GM21576 (cell line): ENCODE measurements around the gene MAD1L1.
"Not testable (repeated sequence)": the region's sequence is repeated elsewhere in the genome, so short reads cannot be mapped to it uniquely, and the experiment has no call there.

Experiments
- ATAC-seq: cut with Tn5 transposase; IDR thresholded peaks from one replicate; pipeline ENCODE4 v1.9.1; 2021; ENCODE audit warnings: mild to moderate bottlenecking, moderate library complexity; ENCODE audit not compliant: unreplicated experiment

Gene MAD1L1

DNA sequence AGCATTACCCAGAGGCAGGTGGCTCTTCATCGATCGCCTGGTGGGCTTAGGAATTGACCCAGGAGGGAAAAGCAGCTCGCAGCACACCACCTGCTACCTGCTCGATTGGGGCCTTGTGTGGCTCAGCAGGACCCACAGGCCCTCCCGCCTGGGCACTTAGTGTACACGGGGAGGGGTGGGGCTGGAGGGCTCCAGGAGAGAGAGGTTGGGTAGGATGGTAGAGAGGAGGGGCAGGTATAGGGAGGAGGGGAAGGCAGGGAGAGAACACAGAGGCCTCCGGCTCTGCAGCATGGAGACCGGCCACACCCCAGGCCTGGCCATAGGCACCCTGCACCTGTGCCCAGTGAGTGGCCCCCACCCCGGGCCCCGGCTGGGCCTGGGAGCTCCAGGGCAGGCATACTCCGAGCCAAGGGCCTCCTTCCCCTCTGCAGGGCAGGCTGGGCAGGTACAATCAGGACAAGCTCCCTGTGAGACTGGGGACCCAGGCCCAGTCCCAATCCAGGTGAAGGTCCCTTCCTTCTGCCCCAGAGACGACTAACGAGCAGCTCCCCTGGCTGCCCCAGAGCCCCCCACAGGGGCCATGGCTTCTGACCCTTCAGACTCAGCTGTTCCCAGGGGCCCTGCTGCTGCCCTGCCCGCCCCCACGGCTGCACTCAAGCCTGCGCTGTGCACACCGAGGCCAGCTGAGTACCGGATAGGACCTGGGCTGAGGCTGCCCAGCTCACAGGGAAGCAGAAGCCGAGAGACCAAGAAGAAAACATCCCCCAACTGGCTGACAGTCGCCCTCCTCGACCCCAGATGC is 358.0 kb downstream of the MAD1L1 start:
- ATAC-seq = not testable (repeated sequence)

DNA sequence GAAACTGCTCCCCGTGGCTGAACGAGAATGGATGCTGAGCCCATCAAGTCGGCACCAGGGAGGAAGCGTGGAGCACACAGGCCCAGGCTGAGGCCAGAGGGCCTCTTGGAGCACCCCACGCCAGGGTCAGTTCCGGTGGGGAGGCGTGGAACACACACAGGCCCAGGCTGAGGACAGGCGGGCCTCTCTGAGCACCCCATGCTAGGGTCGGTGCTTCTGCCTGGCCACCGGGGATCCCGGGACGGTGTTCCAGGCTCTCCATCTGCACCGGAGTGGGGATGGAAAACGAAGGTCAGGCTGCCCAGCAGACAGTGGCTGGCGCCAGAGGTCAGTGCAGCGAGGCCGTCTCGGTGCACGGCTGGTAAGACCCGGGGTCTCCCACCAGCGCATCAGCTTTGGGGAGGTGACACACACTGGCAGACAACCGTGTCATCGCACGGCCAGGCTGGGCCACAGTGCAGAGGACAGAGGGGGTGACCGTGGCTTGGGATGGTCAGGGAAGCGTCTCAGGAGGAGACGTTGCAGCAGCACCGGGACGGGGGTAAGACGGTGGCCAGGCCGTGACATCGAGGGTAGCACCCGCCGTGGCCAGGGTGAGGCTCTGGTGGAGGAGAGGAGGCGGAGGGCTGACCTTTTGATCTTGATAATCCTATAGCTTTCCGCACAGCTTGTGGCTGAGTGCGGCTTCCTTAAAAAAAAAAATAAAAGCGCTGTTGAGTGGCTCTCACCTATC is 358.7 kb downstream of the MAD1L1 start:
- no peak for ATAC-seq

DNA sequence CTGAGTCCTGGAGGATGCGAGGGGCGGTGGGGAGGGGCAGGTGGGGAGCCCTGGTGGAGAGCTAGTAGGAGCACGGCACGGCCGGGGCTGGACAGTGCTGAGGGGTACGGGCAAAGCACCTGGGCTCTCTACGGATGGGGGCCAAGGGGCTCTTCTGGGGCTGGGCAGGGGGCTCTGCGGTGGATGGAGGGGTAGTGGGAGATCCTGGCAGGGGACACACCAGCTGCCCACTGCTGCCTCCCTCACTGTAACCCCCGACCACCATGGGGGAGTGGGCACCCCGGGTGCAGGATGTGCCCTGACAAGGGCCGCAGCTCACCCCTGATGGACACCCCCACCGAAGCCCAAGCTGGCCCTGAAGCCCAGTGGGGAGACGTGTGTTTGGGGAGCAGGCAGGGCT is 359.3 kb downstream of the MAD1L1 start:
- no peak for ATAC-seq

DNA sequence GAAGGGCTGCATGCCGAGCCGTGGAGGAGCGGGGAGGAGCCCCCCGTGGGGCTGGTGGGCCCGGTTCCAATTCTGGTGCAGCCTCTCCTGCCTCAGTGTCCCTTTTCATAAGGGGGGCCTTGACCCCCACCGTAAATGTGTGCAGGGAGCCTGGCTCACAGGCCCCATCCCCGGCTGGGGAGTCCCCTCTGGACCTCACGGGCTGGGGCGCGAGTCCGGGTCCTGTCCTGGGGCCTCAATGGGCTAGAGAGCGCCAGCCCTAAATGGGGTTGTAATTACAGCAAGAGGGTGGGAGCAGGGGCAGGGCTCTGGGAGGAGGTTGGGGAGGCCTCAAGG is 359.7 kb downstream of the MAD1L1 start:
- ATAC-seq = no peak

DNA sequence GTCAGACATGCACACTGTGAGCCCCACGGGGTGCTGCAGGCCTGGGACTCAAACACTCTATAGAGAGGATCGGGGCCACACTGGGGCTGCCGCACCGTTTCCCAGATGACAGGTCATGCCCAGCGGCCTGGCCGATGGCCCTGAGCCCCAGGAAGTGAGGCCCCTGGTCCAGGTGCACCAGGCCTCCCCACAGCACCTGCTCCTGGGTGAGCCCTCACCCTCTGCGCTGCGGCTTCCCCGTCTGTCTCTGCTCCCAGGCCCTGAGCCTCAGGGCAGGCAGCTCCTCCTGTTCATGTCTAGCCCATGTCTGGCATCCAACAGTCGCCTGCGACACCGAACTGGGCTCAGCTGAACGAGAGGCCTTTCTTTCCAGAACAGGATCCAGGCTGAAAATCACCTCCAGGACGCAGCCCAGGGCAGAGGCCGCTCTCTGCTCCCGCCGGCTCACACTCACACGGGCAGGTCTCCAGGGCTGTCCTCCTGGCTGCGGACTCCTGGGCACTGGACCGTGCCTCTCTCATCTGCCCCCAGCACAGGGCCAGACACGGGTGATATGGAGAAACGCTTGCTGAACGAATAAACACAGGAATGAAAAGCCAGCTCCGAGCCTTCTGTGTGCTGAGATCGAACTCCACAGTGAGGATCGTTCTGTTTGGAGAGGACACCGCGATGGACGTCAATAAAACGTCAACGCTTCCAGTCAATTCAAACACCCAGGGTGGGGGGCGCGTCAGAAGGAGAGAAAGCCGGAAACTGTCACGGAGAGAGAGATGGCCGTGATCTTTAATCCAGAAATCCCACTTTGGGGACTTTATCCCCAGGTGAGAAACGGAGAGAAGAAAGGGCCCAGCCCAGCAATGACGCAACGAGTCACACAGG is 360.3 kb downstream of the MAD1L1 start:
- ATAC-seq = no peak

DNA sequence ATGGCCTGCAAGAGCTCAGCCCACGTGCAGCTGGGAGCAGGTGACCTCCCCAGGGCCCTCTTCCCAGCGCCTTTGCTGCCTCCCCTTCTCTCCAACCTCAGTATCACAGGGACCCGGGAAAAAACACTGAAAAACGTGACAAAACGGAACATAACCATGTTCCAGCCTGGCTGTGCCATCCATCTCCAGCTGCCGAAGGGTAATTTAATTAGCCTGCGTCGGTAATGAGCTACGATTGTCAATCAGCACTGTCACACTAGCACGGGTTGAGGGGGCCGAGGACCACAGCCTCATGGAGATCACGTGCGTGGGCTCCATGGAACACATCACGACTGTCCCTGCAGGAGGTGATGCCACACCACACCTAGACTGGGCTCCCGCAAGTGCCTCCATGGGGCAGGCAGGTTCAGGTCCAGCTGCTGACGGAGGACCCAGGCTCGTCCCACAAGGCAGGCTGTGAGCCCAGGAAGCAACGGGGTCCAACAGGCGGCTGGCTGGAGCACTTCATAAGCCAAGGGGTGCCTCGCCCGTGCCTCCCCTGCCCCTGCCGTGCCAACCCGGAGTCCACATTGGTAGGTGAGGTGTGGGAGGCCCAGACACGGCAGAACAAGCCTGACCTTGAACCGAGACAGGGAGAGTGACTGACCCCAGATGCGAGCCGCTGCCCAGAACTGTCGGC is 363.2 kb downstream of the MAD1L1 start:
- ATAC-seq = no peak

DNA sequence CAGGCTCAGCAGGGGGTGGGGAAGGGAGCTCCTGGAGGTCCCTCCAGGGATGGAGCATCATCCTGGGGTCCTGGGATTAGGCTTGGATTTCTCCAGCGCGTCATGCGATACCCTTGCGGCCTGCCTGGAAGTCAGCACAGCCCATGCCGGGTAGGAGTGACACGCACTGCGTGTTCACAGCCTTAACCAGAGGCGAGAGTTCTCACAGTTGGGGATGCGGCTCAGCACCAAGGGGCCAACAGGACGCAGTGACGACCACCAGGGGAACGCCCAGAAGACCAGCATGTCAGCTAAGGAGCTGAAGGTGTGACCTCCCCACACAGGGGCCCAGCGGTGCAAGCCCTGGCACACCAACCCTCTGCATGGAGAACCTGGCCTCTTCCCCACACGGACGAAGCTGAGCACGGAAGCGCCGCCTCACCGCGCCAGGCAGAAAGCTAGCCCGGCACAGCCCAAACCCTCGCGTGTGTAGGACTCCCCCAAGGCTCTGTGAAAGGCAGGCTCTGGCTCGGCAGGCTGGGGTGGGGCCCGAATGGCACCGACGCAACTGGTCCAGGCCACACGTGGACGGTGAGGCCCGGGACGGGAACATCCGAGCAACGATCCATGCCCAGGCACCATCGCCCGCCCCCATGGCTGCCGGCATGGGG is 364.1 kb downstream of the MAD1L1 start:
- no peak for ATAC-seq

DNA sequence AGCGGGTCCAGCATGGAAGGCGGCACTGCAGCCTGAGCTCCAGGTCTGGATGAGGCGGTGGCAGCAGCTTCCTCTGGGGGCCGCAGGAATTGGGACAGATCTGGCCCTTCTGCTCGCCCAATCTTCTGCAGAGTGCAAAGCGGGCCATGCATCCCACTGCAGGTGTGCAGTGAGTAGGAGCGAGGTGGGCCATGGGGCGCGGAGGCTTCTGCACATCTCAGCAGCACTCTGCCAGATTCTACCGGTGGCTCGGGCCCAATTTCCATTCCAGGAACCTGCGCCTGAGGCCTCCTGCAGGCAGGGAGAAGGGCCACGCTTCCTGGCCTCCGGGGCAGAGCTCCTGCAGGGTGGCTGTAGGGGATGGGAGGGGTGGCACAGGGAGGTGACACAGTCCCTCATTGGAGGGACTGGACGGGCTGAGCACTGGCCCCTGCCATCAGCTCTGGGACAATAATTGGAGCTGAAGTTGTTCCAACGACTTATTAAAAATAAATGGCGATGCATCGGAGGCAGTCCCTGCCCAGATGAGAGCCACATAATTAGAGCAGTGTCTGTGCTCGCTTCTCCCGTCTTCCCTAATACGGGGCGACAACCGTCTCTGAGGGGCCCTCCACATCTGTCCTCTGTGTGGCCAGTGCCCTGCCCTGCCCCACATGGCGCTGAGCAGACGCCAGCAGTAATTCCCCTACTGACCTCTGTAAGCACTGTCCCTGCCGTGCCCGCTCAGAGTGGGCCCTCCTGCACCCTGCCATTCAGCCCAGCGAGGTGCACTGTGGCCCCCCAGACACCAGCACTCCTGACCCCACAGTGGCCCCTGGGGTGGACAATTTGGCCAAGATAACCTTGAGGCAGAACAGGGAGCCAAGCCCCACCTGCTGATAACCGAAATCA is 365.1 kb downstream of the MAD1L1 start:
- ATAC-seq = no peak

DNA sequence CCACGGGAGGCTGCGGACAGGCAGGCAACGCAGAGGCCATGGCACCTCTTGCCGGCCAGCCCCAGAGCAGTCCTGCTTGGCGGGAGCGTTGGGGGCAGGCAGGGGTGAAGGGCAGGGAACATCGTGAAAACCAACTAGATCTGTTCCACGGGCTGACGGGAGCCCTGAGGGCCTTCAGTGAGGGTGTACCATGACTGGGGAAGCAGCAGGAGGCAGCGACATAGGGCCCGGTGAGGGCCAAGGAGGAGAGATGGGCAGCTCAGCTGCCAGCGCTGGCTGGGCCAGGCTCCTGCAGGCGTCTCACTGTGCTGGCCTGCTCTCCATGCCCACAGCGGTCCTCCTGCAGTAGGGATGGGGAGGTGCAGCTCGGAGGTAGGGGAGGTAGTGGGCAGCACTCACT is 366.1 kb downstream of the MAD1L1 start:
- ATAC-seq = no peak

DNA sequence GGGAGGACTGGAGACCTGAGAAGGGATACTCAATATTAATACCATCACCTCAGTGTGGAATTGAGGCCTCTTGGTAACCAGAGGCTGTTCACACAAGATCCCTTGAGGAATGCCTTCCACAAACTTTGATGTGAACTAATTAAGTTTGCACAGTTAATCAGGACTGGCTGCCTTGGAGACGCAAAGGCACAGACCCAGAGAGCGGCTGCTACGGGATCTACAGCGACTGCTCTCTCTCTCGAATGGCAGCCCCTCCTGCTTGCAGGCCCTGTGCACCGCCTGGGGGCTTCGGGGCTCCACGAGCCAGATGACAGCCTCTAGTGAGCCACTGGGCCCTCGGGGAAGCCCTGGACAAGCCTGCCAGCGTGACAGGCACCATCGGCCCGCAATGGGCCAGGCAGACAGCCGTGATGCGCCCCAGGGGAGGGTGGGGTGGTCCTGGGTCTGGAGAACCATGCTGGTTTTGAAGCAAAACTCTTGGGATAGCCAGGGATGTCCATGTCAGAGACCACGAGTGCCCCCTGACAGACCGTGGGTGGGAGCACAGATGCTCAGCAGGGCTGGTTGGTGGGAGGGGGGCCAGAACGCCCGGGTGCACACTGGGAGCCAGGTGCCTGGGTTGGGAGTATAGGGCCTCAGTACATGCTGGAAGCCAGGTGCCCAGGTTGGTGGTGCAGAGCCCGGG is 367.0 kb downstream of the MAD1L1 start:
- no peak for ATAC-seq

DNA sequence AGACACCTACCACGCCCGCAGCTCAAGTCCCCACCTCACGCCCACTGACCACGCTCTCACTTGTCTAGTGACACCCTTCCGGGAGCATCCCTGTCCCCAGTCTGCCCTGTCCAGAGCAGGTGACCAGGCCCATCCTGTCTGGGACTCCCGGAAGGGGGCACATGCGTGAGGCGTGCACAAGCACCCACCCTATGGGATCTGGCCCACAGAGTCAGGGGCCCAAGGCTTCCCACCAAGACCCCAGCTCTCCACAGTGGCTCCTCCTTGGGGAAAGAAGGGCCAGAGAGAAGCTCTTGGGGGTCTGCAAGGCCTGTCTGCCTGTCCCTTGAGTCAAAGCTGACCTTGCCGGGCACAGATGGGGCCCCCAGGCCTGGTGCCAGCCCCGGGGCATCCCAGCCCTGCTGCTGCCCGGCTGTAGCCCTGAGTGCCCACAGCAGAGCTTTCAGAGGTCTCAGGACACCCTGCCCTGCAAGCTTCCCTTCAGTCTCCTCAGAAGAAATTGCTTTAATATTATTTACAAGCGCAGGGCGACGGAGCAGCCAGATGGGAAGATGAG is 367.7 kb downstream of the MAD1L1 start:
- ATAC-seq = no peak

DNA sequence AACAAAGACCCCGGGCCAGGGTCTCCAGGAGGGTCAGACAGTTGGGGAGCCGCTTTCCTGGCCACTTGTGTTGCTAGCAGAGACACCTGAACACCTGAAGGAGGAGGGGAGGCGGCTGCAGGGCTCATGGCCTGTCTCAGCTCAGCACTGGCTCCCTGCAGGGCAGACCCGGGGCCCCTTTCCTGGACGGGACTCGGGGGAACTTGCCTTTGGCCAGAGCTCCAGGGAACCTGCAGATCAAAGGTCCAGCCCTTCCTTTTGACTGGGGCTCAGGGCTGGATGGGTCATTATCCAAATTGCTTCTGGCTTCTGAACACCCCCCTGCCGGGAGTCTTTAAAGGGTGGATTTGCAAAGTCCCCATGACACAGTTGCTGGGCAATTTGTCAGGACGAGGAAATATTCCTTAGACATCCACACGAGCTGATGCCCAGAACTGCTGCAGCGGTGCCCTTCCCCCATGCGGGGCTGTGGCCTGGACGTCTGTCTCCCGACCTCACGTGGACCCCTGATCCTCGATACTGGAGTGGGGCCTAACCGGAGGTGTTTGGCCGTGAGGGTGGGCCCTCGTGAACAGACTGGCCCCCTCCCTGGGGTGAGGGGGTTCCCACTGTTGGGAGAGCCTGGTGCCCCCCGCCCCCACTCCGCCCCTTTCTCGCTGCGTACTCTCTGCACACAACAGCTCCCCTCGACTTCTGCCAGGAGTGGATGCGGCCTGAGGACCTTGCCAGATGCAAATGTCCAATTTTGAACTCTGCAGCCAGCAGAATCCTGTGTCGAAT is 368.4 kb downstream of the MAD1L1 start:
- ATAC-seq = no peak

DNA sequence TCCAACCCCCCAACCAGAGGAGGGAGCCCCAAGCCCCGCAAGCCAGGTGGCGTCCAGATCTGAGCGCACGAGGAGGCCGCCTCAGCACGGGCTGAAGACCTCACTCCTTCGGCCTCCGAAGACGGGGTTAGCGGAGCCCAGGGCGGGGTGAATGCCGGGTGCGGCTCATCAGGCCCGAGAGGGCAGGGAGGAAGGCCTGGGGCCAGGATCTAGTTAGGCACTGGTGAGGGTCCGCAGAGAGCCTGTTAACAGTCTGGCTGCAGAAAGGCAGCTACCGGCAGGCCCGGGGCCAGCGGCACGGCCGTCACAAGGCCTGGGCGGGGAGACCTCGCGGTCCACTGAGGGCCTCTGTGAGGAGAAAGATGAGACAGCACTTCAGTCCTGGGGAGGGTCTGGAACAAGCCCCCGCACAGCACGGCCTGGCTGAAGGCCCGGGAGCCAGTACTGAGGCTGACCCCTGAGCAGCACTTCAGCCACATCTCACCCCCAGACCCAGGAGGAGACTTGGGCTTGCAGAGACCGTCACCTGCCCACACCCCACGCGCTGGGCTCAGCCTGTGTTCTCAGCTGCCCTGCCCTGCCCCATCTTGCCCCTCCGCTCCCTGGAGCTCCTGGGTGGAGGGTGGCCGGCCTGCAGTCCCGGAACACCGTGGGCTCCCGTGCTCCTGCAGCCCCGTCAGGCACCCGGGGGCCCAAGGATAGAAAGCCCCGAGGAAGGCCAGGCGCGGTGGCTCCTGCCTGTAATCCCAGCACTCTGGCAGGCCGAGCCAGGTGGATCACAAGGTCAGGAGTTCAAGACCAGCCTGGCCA is 369.4 kb downstream of the MAD1L1 start:
- ATAC-seq = no peak

DNA sequence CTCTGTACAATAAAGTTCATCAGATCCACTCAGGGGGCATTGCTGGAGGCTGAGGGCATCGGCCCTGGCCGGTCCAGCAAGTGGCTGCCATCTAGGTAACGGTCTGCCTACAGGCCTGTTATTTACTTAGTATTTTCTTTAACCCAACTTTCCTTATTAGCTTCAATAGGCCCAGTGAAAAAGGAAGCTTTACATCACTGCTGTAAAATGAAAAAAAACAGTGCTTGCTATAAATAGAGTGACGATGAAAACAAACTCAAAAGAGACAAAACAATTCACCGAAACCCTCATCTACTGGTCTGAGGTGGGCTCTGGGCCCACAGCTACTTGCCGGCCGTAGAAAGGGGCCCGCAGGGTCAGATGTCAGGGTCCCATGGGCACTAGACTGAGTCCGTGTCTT is 370.2 kb downstream of the MAD1L1 start:
- no peak for ATAC-seq

DNA sequence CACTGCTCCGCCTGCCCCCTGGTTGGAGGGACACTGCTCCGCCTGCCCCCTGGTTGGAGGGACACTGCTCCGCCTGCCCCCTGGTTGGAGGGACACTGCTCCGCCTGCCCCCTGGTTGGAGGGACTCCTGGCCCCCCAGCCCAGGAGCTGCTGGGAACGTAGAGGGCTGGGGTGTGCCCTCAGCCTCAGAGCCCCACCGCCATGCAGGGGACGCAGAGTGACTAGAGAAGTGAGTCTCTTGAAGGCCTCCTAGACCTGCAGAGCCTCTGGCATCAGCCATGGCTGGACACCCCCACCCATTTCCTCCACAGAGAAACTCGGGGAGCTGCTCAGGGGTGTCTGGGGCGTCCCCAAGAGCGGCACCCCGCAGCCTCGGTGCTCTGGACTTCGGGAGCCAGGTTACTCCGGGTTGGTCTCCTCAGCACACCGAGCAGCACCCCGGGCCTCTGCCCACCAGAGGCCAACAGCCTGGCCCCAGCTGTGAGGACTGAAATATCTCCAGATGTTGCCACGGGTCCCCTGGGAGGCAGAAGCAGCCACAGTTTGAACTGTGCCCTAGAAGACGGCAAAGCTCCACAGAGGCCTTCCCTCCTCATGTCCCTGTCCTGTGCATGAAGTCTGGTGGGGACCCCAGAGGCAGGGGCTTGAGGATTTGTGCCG is 370.8 kb downstream of the MAD1L1 start:
- ATAC-seq = no peak
